Measurements from ENCODE around the gene C1QTNF8. TPM values are rescaled to one million over a fixed set of nuclear protein-coding genes. Genes with fewer than 3 reads are reported as not detected.

The C1QTNF8 gene
- total and polyA plus RNA-seq, 2 of the 13 experiments (the other 11 are each of a cell fraction or from before 2014, with no cell fraction given), result 0.09 TPM; not detected in 1

DNA sequence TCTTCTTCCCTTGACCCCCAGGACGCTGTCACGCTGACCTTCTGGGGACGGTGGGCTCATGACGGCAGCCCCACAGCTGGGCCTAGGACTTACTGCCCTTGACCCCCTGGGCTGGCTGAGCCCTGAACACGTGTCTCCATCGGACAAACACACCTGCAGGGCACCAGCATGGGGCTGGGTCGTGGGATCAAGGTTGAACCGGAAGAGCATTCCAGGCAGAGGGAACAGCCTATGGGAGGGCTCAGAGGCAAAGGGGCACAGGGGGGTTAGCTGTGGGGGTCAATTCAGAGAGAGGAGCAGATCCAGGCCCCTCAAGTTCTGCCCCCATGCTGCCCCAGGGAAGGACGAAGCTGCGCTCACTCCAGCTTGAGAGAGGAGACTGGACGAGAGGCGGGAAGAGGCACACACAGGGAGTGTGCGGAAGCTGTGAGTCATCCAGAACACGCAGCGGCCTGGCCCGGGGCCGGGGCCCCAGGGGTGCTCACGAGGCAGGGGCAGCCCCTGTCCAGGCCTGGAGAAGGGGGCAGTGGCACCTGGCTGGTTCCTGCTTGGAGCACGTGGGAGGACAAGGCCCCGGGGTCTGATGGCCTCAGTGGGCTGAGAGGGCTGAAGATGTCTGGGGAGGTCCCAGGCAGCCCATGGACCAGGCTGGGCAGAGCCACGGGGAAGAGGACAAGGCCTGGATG is 13.6 kb downstream of the C1QTNF8 start (continued):
- TF ChIP-seq, protein P1, sequence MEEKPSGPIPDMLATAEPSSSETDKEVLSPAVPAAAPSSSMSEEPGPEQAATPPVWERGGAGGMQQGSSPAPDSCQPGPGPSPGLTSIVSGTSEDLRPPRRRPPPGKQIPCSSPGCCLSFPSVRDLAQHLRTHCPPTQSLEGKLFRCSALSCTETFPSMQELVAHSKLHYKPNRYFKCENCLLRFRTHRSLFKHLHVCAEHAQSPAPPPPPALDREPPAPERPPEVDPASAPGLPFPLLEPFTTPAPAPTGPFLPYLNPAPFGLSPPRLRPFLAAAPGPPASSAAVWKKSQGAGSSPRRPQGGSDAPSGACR (CRISPR knock-in tag; IDR thresholded peaks at IDR 0.05), result no peak; the same call in 1 of the 2 replicates
- TF ChIP-seq MIER2 (CRISPR knock-in tag; IDR thresholded peaks at IDR 0.05), result peak; percentile 68; the same call in 1 of the 2 replicates
- peak; percentile 94 for TF ChIP-seq EED (CRISPR knock-in tag; IDR thresholded peaks at IDR 0.05)
- TF ChIP-seq, protein P2, sequence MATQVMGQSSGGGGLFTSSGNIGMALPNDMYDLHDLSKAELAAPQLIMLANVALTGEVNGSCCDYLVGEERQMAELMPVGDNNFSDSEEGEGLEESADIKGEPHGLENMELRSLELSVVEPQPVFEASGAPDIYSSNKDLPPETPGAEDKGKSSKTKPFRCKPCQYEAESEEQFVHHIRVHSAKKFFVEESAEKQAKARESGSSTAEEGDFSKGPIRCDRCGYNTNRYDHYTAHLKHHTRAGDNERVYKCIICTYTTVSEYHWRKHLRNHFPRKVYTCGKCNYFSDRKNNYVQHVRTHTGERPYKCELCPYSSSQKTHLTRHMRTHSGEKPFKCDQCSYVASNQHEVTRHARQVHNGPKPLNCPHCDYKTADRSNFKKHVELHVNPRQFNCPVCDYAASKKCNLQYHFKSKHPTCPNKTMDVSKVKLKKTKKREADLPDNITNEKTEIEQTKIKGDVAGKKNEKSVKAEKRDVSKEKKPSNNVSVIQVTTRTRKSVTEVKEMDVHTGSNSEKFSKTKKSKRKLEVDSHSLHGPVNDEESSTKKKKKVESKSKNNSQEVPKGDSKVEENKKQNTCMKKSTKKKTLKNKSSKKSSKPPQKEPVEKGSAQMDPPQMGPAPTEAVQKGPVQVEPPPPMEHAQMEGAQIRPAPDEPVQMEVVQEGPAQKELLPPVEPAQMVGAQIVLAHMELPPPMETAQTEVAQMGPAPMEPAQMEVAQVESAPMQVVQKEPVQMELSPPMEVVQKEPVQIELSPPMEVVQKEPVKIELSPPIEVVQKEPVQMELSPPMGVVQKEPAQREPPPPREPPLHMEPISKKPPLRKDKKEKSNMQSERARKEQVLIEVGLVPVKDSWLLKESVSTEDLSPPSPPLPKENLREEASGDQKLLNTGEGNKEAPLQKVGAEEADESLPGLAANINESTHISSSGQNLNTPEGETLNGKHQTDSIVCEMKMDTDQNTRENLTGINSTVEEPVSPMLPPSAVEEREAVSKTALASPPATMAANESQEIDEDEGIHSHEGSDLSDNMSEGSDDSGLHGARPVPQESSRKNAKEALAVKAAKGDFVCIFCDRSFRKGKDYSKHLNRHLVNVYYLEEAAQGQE (IDR thresholded peaks at IDR 0.05; ENCODE audit: borderline replicate concordance in 1 of 2, low read depth in 1 of 2, low read length in 2 of 2), result 0 out of 4 replicates have a peak, but pooled peaks of 1 of the 2 experiments have one; percentile 20
- peak; percentile 5; the same call in 1 of the 2 replicates for TF ChIP-seq RBFOX2 (IDR thresholded peaks at IDR 0.05; ENCODE audit: low read depth, low read length)
- TF ChIP-seq, protein P3, sequence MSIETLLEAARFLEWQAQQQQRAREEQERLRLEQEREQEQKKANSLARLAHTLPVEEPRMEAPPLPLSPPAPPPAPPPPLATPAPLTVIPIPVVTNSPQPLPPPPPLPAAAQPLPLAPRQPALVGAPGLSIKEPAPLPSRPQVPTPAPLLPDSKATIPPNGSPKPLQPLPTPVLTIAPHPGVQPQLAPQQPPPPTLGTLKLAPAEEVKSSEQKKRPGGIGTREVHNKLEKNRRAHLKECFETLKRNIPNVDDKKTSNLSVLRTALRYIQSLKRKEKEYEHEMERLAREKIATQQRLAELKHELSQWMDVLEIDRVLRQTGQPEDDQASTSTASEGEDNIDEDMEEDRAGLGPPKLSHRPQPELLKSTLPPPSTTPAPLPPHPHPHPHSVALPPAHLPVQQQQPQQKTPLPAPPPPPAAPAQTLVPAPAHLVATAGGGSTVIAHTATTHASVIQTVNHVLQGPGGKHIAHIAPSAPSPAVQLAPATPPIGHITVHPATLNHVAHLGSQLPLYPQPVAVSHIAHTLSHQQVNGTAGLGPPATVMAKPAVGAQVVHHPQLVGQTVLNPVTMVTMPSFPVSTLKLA (IDR thresholded peaks at IDR 0.05), result peak; percentile 89
- TF ChIP-seq, protein P4, sequence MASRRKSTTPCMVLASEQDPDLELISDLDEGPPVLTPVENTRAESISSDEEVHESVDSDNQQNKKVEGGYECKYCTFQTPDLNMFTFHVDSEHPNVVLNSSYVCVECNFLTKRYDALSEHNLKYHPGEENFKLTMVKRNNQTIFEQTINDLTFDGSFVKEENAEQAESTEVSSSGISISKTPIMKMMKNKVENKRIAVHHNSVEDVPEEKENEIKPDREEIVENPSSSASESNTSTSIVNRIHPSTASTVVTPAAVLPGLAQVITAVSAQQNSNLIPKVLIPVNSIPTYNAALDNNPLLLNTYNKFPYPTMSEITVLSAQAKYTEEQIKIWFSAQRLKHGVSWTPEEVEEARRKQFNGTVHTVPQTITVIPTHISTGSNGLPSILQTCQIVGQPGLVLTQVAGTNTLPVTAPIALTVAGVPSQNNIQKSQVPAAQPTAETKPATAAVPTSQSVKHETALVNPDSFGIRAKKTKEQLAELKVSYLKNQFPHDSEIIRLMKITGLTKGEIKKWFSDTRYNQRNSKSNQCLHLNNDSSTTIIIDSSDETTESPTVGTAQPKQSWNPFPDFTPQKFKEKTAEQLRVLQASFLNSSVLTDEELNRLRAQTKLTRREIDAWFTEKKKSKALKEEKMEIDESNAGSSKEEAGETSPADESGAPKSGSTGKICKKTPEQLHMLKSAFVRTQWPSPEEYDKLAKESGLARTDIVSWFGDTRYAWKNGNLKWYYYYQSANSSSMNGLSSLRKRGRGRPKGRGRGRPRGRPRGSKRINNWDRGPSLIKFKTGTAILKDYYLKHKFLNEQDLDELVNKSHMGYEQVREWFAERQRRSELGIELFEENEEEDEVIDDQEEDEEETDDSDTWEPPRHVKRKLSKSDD (CRISPR knock-in tag; IDR thresholded peaks at IDR 0.05; ENCODE audit: low read depth), result peak; percentile 69; the same call in 1 of the 2 replicates
- peak; percentile 38; the same call in 1 of the 2 replicates for TF ChIP-seq HMG20A (CRISPR knock-in tag; IDR thresholded peaks at IDR 0.05; ENCODE audit: borderline replicate concordance)
- no peak for TF ChIP-seq ZNF570 (CRISPR knock-in tag; IDR thresholded peaks at IDR 0.05; ENCODE audit: borderline replicate concordance)
- no peak for TF ChIP-seq PAWR (CRISPR knock-in tag; IDR thresholded peaks at IDR 0.05; ENCODE audit: borderline replicate concordance)
- peak; percentile 29; the same call in 1 of the 2 replicates for TF ChIP-seq ZNF775 (CRISPR knock-in tag; IDR thresholded peaks at IDR 0.05; ENCODE audit: borderline replicate concordance)
- peak; percentile 51; the same call in 1 of the 2 replicates for TF ChIP-seq FLYWCH1 (CRISPR knock-in tag; IDR thresholded peaks at IDR 0.05)
- TF ChIP-seq NR3C1 (CRISPR knock-in tag; IDR thresholded peaks at IDR 0.05), result no peak
- TF ChIP-seq, protein P5, sequence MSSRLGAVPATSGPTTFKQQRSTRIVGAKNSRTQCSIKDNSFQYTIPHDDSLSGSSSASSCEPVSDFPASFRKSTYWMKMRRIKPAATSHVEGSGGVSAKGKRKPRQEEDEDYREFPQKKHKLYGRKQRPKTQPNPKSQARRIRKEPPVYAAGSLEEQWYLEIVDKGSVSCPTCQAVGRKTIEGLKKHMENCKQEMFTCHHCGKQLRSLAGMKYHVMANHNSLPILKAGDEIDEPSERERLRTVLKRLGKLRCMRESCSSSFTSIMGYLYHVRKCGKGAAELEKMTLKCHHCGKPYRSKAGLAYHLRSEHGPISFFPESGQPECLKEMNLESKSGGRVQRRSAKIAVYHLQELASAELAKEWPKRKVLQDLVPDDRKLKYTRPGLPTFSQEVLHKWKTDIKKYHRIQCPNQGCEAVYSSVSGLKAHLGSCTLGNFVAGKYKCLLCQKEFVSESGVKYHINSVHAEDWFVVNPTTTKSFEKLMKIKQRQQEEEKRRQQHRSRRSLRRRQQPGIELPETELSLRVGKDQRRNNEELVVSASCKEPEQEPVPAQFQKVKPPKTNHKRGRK (CRISPR knock-in tag; IDR thresholded peaks at IDR 0.05), result no peak
- TF ChIP-seq, protein P6, sequence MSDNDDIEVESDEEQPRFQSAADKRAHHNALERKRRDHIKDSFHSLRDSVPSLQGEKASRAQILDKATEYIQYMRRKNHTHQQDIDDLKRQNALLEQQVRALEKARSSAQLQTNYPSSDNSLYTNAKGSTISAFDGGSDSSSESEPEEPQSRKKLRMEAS (IDR thresholded peaks at IDR 0.05), result peak; percentile 98
- TF ChIP-seq ATM (IDR thresholded peaks at IDR 0.05; ENCODE audit: borderline replicate concordance), result no peak
- TF ChIP-seq ZNF598 (CRISPR knock-in tag; IDR thresholded peaks at IDR 0.05; ENCODE audit: borderline replicate concordance), result peak; percentile 92; the same call in 1 of the 2 replicates
